Thoracic aorta (tissue), 2 donors: ENCODE data around the gene IFT122. TPM values are rescaled to one million over a fixed set of nuclear protein-coding genes. Genes with fewer than 3 reads are reported as not detected.
"Not testable (repeated sequence)": the region's sequence is repeated elsewhere in the genome, so short reads cannot be mapped to it uniquely, and the experiment has no call there.

Source experiments
- ATAC-seq: fragments of 150-250 bp; one replicate; pipeline ENCODE4 v1.8.0; 2017; ENCODE audit warnings: low read depth; ENCODE audit not compliant: insufficient number of reproducible peaks, low FRiP score
- DNase-seq: peaks from one replicate; pipeline ENCODE4 v3.0.0-alpha.2; 2020; ENCODE audit warnings: low spot score
- H3K27ac ChIP-seq, 2 donors: fragments of 200-600 bp; sonication (generic); 1 replicate in 1 of 2; 2 replicates in 1 of 2; pipeline ENCODE4 v1.5.1; 2016; ENCODE audit warnings: mild to moderate bottlenecking in 2 of 2, moderate library complexity in 2 of 2
- H3K27me3 ChIP-seq: fragments of 200-600 bp; sonication (generic); replicated peaks from 2 replicates; pipeline ENCODE4 v1.6.0; 2016; ENCODE audit warnings: mild to moderate bottlenecking; ENCODE audit not compliant: insufficient read depth
- H3K36me3 ChIP-seq: fragments of 200-600 bp; sonication (generic); one replicate; pipeline ENCODE4 v1.5.1; 2016
- H3K4me1 ChIP-seq, 2 donors: fragments of 200-600 bp; sonication (generic); 1 replicate in 1 of 2; 2 replicates in 1 of 2; pipeline versions ENCODE4 v1.5.1 to v1.6.0; 2016; ENCODE audit warnings: low read depth in 2 of 2, mild to moderate bottlenecking in 1 of 2; ENCODE audit not compliant: control insufficient read depth in 1 of 2
- H3K4me3 ChIP-seq: fragments of 200-600 bp; sonication (generic); 2 replicates; pipeline ENCODE4 v1.5.1; 2016; ENCODE audit warnings: mild to moderate bottlenecking
- H3K9me3 ChIP-seq: fragments of 200-600 bp; sonication (generic); 2 replicates; pipeline ENCODE4 v1.5.1; 2016
- CTCF ChIP-seq: fragments of 200-600 bp; sonication (generic); IDR thresholded peaks from one replicate; pipeline ENCODE4 v1.5.1; 2019; ENCODE audit warnings: antibody characterized with exemption
- total RNA-seq, 2 donors: library from RNA; depleted of rRNA; stranded (reverse); fragments of >200 nt; gene quantifications; one replicate each; pipeline versions ENCODE4 v1.1.0 to v1.2.3, GENCODE V29; 2016

Gene IFT122
- total RNA-seq, 2 donors from 2014 or later: 50.1 to 61.9 TPM

GRCh38 chr3:129543999-129544398 lies 104.0 kb downstream of the IFT122 start:
- no peaks in the 10 kb centered on the region for H3K36me3 ChIP-seq
- H3K27ac ChIP-seq: no peak overlapping the region
- TF ChIP-seq CTCF: no peak
- H3K9me3 ChIP-seq: no peaks in the 10 kb centered on the region
- ATAC-seq: no peak
- H3K4me3 ChIP-seq: no peak overlapping the region
- no peak for DNase-seq
- no peaks in the 10 kb centered on the region for H3K27me3 ChIP-seq
- no peaks in the 10 kb centered on the region for H3K4me1 ChIP-seq

GRCh38 chr3:129545951-129546350 lies 105.9 kb downstream of the IFT122 start:
- not testable (repeated sequence) for H3K27me3 ChIP-seq, ATAC-seq, H3K4me1 ChIP-seq, H3K9me3 ChIP-seq, DNase-seq, H3K4me3 ChIP-seq, H3K27ac ChIP-seq, H3K36me3 ChIP-seq

- no peak for DNase-seq
- TF ChIP-seq CTCF: no peak
- Histone ChIP-seq H3K4me1 (peaks cover 0 to 3% of the 10 kb centered on the region in 2 donors), H3K4me3 (no peak overlapping the region), H3K27me3 (no peaks in the 10 kb centered on the region), H3K27ac (no peak overlapping the region), H3K36me3 (no peaks in the 10 kb centered on the region), H3K9me3 (no peaks in the 10 kb centered on the region)
- ATAC-seq: no peak
Measured at GRCh38 chr3:129547241-129547640, 107.2 kb downstream of the IFT122 start.

- H3K27ac ChIP-seq: no peak overlapping the region
- DNase-seq: no peak
- peaks cover 1 to 14% of the 10 kb centered on the region in 2 donors for H3K4me1 ChIP-seq
- no peaks in the 10 kb centered on the region for H3K36me3 ChIP-seq
- no peak overlapping the region for H3K4me3 ChIP-seq
- H3K9me3 ChIP-seq: no peaks in the 10 kb centered on the region
- no peak for TF ChIP-seq CTCF
- no peak for ATAC-seq
- H3K27me3 ChIP-seq: no peaks in the 10 kb centered on the region
Measured at GRCh38 chr3:129548104-129548965, 108.3 kb downstream of the IFT122 start.

GRCh38 chr3:129549006-129549800 lies 109.2 kb downstream of the IFT122 start:
- Histone ChIP-seq H3K4me1 (peaks cover 3 to 18% of the 10 kb centered on the region in 2 donors), H3K27me3 (no peaks in the 10 kb centered on the region), H3K4me3 (no peak overlapping the region), H3K27ac (no peak overlapping the region), H3K9me3 (no peaks in the 10 kb centered on the region), H3K36me3 (no peaks in the 10 kb centered on the region)
- no peak for ATAC-seq
- no peak for TF ChIP-seq CTCF
- DNase-seq: no peak
